GM19025 (cell line): ENCODE data around the gene TRERF1.
A peak's percentile ranks its signal among the peaks of the same experiment; 100 is the strongest.
"Not testable (repeated sequence)": the region's sequence is repeated elsewhere in the genome, so short reads cannot be mapped to it uniquely, and the experiment has no call there.

Experiments
- ATAC-seq: cut with Tn5 transposase; IDR thresholded peaks from one replicate; pipeline ENCODE4 v1.9.1; 2021; ENCODE audit warnings: mild to moderate bottlenecking, low read depth, moderate library complexity; ENCODE audit not compliant: unreplicated experiment

The TRERF1 gene, protein sequence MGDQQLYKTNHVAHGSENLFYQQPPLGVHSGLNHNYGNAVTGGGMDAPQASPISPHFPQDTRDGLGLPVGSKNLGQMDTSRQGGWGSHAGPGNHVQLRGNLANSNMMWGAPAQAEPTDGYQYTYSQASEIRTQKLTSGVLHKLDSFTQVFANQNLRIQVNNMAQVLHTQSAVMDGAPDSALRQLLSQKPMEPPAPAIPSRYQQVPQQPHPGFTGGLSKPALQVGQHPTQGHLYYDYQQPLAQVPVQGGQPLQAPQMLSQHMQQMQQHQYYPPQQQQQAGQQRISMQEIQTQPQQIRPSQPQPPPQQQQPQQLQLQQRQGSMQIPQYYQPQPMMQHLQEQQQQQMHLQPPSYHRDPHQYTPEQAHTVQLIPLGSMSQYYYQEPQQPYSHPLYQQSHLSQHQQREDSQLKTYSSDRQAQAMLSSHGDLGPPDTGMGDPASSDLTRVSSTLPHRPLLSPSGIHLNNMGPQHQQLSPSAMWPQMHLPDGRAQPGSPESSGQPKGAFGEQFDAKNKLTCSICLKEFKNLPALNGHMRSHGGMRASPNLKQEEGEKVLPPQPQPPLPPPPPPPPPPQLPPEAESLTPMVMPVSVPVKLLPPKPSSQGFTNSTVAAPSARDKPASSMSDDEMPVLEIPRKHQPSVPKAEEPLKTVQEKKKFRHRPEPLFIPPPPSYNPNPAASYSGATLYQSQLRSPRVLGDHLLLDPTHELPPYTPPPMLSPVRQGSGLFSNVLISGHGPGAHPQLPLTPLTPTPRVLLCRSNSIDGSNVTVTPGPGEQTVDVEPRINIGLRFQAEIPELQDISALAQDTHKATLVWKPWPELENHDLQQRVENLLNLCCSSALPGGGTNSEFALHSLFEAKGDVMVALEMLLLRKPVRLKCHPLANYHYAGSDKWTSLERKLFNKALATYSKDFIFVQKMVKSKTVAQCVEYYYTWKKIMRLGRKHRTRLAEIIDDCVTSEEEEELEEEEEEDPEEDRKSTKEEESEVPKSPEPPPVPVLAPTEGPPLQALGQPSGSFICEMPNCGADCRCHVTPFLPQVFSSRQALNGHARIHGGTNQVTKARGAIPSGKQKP (N-terminal part only)

DNA sequence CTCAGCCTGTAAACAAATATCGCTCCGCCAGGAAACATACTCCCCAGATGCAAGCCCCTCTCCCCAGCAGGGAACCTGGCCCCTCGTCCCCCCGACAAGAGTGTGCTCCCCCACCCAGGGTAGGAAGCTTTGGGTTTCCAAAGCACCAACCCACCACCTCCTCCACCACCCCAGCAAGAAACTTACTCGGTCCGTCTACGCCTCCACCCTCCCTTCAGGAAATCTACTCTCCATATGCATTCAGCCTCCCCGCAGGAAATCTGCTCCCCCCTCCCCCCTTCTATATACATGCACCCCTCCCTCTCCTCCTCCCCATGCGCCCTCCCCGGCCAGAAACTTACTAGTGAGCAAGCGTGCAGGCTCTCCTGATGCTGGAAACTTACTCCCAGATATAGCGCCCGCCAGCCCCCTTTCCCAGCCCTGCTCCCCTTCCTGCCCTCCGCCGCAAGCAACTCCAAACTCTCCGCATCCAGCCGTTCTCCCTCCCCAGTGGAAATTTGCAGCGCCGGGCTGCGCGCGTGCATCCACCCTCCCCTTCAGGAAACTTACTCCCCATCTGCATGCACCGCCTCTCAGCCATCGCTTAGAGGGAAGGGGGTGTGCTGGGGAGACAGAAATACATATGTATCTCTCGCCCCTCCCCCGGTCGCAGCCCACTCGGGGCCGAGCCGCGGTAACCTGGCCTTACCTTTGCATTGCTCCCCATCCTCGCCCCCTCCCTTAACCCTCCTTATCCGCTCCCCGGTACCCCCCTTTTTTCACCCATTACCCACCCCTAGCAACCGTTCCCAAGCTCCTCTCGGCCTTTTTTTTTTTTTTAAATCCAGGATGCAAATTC lies at the start of gene TRERF1:
TRERF1 (minus strand) TSS at position 594 of the 838 bp plus-strand sequence. CDS start 182,336 bp downstream, outside the sequence.
- no peak for ATAC-seq

DNA sequence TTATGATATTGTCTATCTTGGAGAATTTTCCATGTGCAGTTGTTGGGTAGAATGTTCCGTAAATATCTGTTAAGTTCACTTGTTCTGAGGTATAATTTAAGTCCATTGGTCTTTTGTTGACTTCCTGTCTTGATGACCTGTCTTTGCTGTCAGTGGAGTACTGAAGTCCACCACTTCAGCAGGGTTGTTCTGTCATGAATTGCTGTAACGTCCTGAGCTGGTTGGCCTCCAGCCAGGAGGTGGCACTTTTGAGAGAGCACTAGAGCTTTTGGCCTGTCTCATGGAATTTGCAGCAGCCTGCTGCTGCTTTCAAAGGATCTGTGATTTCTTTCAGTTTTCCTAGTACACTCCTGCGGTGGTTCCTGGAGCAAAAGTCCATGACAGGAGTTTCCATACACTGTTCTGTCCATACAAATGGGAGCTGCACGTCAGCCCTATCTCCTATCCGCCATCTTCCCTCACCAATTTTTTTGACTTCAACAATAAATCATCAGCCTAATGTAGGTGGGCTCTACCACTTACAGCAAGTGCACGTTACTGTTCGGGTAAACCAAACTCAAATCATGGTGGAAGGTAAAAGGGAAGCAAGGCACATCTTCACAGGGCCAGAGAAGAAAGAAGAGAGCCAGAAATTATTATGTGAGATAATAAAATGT lies 46.9 kb upstream of the TRERF1 start:
- ATAC-seq, result no peak

DNA sequence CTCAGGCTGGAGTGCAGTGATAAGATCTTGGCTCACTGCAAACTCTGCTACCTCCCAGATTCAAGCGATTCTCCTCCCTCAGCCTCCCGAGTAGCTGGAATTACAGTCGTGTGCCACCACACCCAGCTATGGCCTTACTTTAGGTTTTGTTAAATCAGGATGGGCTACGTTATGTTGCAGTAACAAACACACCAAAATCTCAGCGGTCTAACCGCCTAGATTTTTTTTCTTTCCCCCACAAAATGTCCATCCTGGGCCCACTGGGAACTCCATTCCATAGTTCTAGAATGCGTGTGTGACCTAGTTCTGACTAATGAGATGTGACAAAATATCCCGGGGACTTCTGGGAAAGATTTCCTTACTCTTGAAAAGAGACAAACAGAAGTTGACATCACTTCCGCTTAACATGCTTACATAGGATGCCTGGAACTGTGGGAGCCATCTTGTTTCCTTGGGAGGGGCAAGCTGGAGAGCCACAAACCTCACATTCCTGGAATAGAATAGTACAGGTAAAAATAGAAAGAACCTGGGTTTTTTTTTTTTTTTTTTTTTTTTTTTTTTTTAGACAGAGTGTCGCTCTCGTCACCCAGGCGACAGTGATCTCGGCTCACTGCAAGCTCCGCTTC lies 42.3 kb upstream of the TRERF1 start:
- ATAC-seq, result no peak

DNA sequence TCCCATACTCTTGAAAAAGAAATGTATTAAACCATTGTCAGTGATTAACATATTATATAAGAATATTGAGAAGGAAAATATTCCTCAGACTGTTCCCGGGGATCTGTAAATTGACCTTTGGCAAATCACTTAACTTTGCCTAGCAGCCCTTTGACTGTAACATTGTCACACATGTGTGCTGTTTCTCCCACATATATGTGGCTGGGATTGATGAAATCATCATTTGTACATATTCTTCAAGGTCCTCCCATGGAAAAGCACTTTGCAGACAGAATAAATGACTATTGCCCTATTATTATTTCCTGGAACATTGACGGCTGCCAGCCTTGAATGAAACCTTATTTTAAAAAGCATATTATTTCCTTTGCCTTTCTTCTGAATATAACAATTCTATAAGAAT lies 36.4 kb upstream of the TRERF1 start:
- ATAC-seq, result no peak

DNA sequence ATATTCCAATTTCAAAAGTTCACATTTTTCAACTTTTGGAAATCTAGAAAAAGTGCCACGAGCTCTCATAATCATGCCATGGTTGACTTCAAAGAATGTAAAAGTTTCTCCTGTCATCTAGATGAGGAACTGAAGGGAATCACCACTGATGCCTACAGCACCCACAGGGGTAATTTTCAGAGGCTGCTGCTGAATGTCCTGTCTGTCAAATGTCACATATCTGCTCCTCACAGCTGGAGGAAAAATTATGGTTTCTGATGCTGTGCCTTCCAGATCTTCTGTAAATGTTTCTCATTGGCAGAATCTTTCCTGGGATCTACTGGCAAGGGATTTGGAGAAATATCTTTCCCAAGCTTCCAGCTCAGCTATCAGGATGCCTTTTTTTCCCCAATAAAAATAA lies 32.5 kb upstream of the TRERF1 start:
- ATAC-seq, result no peak

DNA sequence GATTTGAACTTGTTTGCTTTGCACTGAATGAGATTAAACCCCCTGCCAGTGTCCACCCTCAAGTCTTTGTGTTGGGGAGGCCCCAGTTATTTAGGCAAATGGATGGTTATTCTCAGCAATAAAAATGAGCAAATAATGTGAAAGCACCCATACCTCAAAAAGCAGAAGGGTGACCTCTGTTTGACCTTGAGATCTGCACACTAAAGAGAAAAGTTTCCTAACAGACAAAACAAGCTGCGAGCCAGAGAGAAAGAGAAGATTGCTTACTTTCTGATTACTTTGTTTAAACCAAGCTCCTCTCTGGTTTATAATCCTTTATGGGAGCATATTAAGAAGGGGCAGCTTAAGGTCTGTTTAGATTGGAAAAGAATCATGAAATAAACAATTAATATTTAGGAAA lies 30.4 kb upstream of the TRERF1 start:
- ATAC-seq, result no peak

DNA sequence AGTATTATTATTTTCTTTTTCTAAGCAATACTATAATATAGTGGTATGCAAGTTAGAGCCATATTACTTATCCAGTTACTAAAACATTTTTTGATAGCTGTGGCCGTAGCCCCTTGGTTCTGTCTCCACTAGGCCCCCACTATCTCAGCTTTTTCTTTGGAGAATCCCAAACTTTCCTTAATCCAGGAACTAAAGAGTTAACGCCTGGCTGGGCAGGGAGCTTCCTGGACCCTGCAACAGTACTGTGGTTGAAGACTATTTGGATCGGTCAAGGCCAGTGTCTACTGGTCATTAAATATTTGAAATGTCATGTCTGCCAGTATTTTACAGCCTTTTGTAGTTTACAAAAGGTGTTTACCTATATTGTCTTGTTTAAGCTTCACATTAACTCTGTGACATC lies 20.0 kb upstream of the TRERF1 start:
- ATAC-seq, result no peak

DNA sequence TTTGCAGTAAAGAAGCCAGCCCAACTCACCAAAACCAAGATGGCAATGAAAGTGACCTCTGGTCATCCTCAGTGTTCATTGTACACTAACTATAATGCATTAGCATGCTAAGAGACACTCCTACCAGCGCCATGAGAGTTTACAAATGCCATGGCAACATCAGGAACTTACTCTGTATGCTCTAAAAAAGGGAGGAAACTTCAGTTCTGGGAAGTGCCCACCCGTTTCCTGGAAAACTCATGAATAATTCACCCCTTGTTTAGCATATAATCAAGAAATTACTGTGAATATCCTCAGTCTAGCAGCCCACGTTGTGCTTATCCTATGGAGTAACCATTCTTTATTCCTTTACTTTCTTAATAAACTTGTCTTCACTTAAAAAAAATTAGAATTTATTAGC lies 19.4 kb upstream of the TRERF1 start:
- ATAC-seq, result no peak

DNA sequence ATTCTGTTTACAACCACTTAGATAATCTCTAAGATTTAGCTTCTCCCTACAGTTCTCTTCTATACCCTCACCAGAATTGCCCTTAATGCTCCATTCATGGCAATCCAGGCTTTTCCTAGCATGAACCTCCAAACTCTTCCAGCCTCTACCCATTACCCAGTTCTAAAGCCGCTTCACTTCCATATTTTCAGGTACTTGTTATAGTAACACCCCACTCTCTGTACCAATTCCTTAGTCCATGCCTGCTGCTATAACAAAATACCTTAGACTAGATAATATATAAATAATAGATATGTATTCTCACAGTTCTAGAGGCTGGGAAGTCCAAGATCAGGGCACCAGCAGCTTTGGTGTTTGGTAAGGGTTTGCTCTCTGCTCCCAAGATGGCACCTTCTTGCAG lies 16.5 kb upstream of the TRERF1 start:
- no peak for ATAC-seq

DNA sequence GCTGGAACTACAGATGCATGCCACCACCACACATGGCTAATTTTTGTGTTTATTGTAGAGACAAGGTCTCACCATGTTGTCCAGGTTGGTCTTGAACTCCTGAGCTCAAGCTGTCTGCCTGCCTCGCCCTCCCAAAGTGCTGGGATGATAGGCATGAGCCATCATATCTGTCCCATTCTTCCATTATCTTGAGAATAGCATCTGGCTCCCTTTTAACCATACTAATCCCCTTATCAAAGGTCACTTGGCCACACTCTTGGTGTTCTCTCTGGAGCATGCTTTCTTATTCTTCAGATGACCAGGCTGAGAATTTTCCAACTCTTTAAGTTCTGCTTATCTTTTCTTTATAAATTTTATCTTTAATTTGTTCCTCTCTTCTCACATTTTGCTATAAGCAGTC lies 15.9 kb upstream of the TRERF1 start:
- ATAC-seq, result no peak

DNA sequence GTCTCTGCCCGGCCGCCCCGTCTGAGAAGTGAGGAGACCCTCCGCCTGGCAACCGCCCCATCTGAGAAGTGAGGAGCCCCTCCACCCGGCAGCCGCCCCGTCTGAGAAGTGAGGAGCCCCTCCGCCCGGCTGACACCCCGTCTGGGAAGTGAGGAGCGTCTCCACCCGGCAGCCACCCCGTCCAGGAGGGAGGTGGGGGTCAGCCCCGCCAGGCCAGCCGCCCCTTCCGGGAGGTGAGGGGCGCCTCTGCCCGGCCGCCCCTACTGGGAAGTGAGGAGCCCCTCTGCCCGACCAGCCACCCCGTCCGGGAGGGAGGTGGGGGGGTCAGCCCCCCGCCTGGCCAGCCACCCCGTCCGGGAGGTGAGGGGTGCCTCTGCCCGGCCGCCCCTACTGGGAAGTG lies 14.7 kb upstream of the TRERF1 start:
- not testable (repeated sequence) for ATAC-seq

DNA sequence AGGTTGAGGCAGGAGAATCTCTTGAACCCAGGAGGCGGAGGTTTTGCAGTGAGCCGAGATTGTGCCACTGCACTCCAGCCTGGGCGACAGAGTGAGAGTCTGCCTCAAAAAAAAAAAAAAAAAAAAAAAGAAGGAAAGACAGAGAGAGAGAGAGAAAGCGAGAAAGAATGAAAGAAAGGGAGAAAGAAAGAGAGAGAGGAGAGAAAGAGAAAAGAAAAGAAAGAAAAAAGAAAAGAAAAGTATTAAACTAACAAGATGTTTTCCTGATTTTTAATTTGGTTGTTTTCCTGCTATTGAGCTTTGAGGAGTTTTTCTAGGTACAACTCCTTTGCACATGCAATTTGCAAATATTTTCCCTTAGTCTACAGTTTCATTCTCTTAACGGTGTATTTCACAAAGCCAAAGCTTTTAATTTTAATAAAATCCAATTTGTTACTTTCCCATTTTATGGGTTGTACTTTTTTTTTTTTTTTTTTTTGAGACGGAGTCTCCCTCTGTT lies 10.8 kb upstream of the TRERF1 start:
- no peak for ATAC-seq

DNA sequence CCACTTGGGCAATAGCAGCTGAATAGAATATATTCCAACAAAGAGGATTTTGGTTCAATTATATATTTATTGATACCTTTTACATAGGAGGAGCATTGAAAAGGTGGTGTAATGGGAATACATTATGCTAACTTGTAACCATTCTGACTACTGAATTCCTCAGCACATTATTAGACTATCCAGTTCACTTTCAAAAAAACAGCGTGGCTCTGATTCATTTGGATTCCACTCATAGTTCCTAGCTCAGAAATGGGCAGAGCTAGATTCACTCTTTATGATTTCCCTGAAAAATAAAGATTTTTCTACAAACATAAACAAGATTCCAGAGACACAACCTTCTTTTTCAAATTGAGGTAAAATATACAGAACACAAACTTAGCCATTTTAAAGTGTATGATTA lies 9.2 kb upstream of the TRERF1 start:
- ATAC-seq, result no peak

DNA sequence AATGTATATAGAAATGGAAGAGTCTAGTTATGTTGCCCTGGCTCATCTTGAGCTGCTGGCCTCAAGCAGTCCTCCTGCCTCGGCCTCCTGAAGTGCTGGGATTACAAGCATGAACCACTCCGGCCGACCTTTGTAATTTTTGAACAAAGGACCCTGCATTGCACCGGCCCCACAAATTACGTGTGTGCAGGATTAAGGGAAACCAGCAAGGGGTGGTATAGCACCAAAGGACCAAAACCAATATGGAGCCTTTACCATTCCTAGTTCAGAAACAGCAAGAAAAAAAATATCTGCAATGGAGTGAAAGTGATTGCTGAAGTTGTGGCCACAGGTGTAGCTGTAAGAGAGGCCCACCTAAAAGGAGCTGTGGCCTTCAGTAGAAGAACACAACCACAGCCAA lies 8.2 kb upstream of the TRERF1 start:
- ATAC-seq, result no peak

DNA sequence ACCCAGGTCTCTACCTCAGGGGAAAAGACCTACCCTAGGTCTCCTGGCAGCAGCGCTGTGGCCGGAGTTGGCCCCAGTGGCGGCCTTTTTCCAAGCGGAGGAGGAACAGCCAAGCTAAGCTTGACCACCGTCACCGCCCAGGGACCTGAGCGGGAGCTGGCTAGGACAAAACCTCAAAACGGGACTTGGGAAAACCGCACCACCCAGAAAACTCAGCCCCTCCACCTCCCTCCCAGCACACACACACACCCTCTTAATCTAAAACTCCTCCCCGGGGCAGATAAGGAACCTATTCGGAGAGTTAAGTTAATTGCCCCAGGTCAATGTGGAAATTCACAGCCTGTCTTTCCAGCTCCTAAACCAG lies 2.7 kb upstream of the TRERF1 start:
- ATAC-seq, result no peak

DNA sequence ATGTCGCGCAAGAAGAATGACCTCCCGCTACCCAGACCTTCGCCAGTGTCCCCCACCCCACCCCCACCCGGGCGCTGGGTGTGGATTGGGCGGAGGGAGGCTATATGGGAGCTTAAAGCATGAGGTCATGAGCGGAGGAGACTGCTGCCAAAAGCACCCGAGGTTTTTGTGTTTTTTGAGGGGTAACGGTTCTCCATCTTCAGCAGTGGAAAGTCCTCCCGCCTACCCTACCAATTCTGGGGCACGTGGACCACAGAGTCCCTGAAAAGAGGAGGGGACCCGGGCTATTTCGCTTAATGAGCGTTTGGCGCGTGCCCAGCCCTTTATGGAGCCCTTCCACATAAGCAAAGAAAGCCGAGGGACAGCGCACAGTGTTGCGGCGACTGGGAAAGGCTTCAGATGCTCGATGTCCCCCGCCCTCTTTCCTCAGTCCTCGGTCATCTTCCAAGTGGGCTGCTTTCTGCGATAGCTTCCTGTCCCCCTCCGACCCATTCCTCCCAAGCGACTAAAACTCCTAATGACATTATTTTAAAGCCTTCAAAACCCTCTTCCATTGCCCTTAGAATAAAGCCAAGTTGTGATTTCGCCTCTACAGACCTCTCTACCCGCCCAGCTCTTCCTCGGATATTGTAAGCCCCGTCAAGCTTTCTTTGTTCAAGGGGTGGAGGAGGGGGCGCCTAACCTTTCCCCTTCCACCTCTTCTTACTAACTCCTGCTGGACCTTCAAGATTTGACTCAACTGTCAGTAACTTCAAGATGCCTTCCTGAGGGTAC lies 2.1 kb upstream of the TRERF1 start:
- ATAC-seq, result no peak

DNA sequence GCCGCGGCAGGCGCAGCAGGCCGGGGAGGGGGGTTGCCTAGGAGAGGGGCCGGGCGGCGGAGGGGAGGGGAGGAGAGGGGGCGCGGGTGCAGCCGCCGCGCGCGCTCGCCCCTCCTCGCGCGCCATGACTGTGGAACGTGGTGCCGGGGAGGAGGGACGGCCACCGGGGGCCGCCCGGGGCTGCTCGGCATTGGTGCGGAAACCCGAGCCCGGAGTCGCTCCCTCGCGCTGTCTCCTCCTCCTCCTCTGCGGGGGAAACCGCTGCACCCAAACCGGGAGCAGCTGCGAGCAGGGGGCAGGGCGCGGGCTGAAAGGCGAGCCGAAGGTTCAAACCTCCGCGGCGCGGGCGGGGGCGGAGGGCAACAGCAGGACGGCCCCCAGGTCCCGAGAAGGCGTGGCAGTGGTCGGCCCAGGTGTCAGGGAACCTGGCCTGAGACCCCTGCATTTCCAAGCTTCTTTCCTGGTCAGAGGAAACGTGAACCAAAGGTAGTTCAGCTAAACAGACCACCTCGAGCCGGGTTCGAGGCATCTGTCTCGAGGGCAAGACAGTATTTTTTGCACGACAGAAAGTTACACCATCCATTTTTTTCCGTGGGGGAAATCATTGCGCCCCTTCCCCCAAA lies 1.4 kb upstream of the TRERF1 start:
- peak; percentile 72 for ATAC-seq
